MCF 10A (cell line): ENCODE measurements around the gene AFP. TPM values are rescaled to one million over a fixed set of nuclear protein-coding genes. Genes with fewer than 3 reads are reported as not detected.

ENCODE experiments used
- BruUV-seq: library from RNA; stranded (reverse); fragments of 400-500 nt; replicated peaks from 2 replicates; lab custom pipeline; 2021; lab: Mats Ljungman, UMichigan
- CTCF ChIA-PET: fragments of 300-600 bp; sonication (Branson Sonifier 250); formaldehyde crosslinking; extraction: SDS; loops from one replicate; lab custom pipeline; 2021; ENCODE audit warnings: antibody characterized with exemption, inconsistent platforms; lab: Yijun Ruan, JAX
- POLR2A ChIA-PET: fragments of 300-600, 350-650 bp; sonication (Branson Sonifier 250); formaldehyde crosslinking; extraction: SDS; loops from one replicate; lab custom pipeline; 2020; ENCODE audit warnings: antibody characterized with exemption, inconsistent platforms; lab: Yijun Ruan, JAX
- DNase-seq: peaks from one replicate; pipeline ENCODE4 v3.0.0-alpha.2; 2018; ENCODE audit not compliant: unreplicated experiment
- H3K27ac Mint-ChIP-seq: one replicate; pipeline ENCODE4 v1.8.0; 2022; ENCODE audit warnings: mild to moderate bottlenecking, low read depth, mixed read lengths; ENCODE audit not compliant: unreplicated experiment
- H3K27me3 Mint-ChIP-seq: one replicate; pipeline ENCODE4 v1.8.0; 2022; ENCODE audit warnings: mixed read lengths; ENCODE audit not compliant: insufficient read depth, unreplicated experiment
- H3K36me3 Mint-ChIP-seq: one replicate; pipeline ENCODE4 v1.8.0; 2022; ENCODE audit warnings: mild to moderate bottlenecking, moderate library complexity, mixed read lengths; ENCODE audit not compliant: insufficient read depth, unreplicated experiment
- H3K4me1 Mint-ChIP-seq: one replicate; pipeline ENCODE4 v1.8.0; 2022; ENCODE audit warnings: mixed read lengths; ENCODE audit not compliant: insufficient read depth, unreplicated experiment
- H3K4me3 Mint-ChIP-seq: one replicate; pipeline ENCODE4 v1.8.0; 2022; ENCODE audit warnings: mild to moderate bottlenecking, moderate library complexity, mixed read lengths; ENCODE audit not compliant: unreplicated experiment
- H3K9me3 Mint-ChIP-seq: one replicate; pipeline ENCODE4 v1.8.0; 2022; ENCODE audit warnings: mixed read lengths; ENCODE audit not compliant: unreplicated experiment
- intact Hi-C: fragments of 100-400 bp; cut with micrococcal nuclease; formaldehyde crosslinking; loops from 2 replicates; pipeline ENCODE4 v1.14.1; 2022
- total RNA-seq: library from RNA; stranded (reverse); gene quantifications from 2 replicates; pipeline ENCODE4 v1.2.3, GENCODE V29; 2022
- TF ChIP-seq, protein P1 (sequence below): fragments of 200-600 bp; IDR thresholded peaks from one replicate; pipeline ENCODE4 v1.8.0; 2022; ENCODE audit warnings: antibody characterized with exemption, mild to moderate bottlenecking; ENCODE audit not compliant: unreplicated experiment

AFP gene
- total RNA-seq, 1 experiment from 2014 or later = not detected

DNA sequence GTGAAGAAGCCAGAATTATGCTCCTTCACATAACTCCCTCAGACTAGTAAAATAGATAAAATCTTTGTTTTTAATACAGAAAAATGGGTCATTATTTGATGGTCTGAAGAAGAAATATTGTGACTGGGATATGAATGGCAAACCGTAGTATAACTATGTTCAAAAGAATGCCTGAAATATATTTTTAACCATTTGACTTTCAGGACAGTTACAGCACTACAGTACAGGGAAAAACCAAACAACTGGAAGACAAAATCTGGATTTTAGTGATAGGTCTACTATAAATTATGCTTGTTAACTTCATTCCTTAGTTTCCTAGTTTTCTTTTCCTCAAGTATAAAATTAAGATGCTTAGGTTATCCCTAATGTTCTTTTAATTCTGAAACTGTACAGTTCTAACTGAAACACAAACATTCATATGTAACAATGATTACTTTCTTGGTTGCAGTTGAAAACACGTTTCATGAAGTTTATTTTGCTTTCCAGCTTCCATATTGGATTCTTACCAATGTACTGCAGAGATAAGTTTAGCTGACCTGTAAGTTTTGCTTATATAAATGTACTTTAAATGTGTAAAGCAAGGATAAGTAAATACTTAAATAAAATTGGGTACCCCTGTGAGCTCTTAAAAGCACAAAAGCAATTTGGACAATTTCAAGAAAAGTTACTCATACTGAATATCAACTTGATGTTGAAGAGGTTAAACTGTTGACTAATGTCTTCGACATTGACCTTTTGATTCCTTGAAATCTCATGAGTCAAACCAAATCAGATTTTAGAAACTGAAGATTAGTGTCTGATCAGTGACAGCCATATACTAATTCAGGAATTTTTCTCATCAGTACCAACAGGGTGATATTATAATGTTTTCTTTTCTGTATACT lies 895 bp downstream of the AFP start:
- BruUV-seq = no TSS peak
- intact Hi-C loops = no loop called here
- TF ChIP-seq, protein P1, sequence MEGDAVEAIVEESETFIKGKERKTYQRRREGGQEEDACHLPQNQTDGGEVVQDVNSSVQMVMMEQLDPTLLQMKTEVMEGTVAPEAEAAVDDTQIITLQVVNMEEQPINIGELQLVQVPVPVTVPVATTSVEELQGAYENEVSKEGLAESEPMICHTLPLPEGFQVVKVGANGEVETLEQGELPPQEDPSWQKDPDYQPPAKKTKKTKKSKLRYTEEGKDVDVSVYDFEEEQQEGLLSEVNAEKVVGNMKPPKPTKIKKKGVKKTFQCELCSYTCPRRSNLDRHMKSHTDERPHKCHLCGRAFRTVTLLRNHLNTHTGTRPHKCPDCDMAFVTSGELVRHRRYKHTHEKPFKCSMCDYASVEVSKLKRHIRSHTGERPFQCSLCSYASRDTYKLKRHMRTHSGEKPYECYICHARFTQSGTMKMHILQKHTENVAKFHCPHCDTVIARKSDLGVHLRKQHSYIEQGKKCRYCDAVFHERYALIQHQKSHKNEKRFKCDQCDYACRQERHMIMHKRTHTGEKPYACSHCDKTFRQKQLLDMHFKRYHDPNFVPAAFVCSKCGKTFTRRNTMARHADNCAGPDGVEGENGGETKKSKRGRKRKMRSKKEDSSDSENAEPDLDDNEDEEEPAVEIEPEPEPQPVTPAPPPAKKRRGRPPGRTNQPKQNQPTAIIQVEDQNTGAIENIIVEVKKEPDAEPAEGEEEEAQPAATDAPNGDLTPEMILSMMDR = no peak
- H3K4me1 Mint-ChIP-seq = no peaks in the 10 kb centered on the region
- no peaks in the 10 kb centered on the region for H3K36me3 Mint-ChIP-seq
- CTCF ChIA-PET = interaction anchor here (0.9 to 2.0 kb wide), 2 partner anchors 9 to 95 kb away, joined by 4 to 9 read pairs; no protein-coding TSS in a partner anchor
- no peaks in the 10 kb centered on the region for H3K9me3 Mint-ChIP-seq
- no peak overlapping the region for H3K4me3 Mint-ChIP-seq
- peaks cover 46% of the 10 kb centered on the region for H3K27me3 Mint-ChIP-seq
- POLR2A ChIA-PET = interaction anchor here (0.6 to 1.6 kb wide), 2 partner anchors 95 to 216 kb away, joined by 3 to 4 read pairs; no protein-coding TSS in a partner anchor
- DNase-seq = no peak
- H3K27ac Mint-ChIP-seq = no peak overlapping the region

DNA sequence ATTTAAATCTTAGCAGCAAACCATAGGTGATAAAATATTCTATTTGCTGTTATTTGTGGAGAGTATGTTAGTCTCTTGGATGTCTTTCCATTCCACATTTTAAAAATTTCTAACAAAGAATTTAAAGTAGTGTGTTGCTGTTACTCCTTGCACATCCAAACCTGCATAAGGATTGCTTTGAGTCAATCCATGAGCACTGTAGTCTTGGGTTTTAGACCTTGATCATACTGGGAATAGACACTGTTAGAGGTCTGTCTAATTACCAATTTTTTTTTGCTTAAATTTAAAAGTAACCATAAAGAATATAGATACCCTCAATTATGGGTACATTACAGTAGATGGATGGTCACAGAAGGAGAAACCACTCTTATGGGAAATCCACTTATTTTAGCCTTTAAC lies 1.5 kb downstream of the AFP start:
- no peak overlapping the region for H3K27ac Mint-ChIP-seq
- no peaks in the 10 kb centered on the region for H3K36me3 Mint-ChIP-seq
- no peak for DNase-seq
- H3K4me3 Mint-ChIP-seq = no peak overlapping the region
- H3K9me3 Mint-ChIP-seq = no peaks in the 10 kb centered on the region
- ChIA-PET CTCF (interaction anchor here (0.9 to 2.0 kb wide), 3 partner anchors 9 to 96 kb away, joined by 4 to 9 read pairs (median 4); no protein-coding TSS in a partner anchor), POLR2A (interaction anchor here (0.6 to 1.6 kb wide), 3 partner anchors 13 to 217 kb away, joined by 3 to 4 read pairs (median 3); no protein-coding TSS in a partner anchor)
- peaks cover 6% of the 10 kb centered on the region for H3K4me1 Mint-ChIP-seq
- peaks cover 51% of the 10 kb centered on the region for H3K27me3 Mint-ChIP-seq
- TF ChIP-seq, protein P1 = no peak
- intact Hi-C loops = no loop called here
- no TSS peak for BruUV-seq

DNA sequence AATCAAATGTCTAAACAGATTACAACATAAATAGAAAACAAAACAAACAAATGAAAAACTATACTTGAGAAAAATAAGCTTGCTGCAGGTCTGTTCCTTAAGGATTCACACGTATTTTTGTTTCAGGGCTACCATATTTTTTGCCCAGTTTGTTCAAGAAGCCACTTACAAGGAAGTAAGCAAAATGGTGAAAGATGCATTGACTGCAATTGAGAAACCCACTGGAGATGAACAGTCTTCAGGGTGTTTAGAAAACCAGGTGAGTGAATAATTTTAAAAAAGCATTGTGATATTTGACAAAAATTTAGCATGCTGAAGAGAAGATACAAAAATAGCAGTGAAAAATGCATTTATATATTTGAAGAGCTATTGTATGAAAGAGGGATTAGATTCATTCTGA lies 2.0 kb downstream of the AFP start:
- Mint-ChIP-seq H3K36me3 (no peaks in the 10 kb centered on the region), H3K4me3 (no peak overlapping the region), H3K4me1 (peaks cover 9% of the 10 kb centered on the region), H3K27me3 (peaks cover 51% of the 10 kb centered on the region), H3K9me3 (no peaks in the 10 kb centered on the region), H3K27ac (no peak overlapping the region)
- TF ChIP-seq, protein P1 = no peak
- no peak for DNase-seq
- no TSS peak for BruUV-seq
- intact Hi-C loops = no loop called here
- CTCF ChIA-PET = interaction anchor here (1.0 to 2.0 kb wide), 3 partner anchors 8 to 97 kb away, joined by 3 to 9 read pairs (median 4); no protein-coding TSS in a partner anchor
- POLR2A ChIA-PET = interaction anchor here (0.6 to 1.6 kb wide), 3 partner anchors 13 to 179 kb away, joined by 3 to 4 read pairs (median 3); no protein-coding TSS in a partner anchor
